GM23248 (cell line): ENCODE data around the gene NPM1.

Experiments
- EZH2 ChIP-seq: fragments of 200-600 bp; sonication (generic); IDR thresholded peaks from 2 replicates; pipeline ENCODE4 v1.6.1; 2018; ENCODE audit warnings: antibody characterized with exemption, mild to moderate bottlenecking; ENCODE audit not compliant: insufficient read depth, poor library complexity, severe bottlenecking
- EZH2phosphoT487 ChIP-seq: fragments of 200-600 bp; sonication (generic); IDR thresholded peaks from 2 replicates; pipeline ENCODE4 v1.6.1; 2018; ENCODE audit warnings: antibody characterized with exemption, moderate library complexity, mild to moderate bottlenecking, low read depth; ENCODE audit not compliant: insufficient read depth

- TF ChIP-seq EZH2phosphoT487: no peak
- no peak for TF ChIP-seq EZH2
Measured at GRCh38 chr5:171371326-171371725, 16.3 kb upstream of the NPM1 start.
